Large intestine (tissue), 3 donors: ENCODE measurements around the gene IFITM10. TPM values are rescaled to one million over a fixed set of nuclear protein-coding genes. Genes with fewer than 3 reads are reported as not detected.

ENCODE experiments used
- DNase-seq, 2 donors: peaks; one replicate each; pipeline versions ENCODE4 v3.0.0 to v3.0.0-alpha.2; 2013
- H3K27ac ChIP-seq: one replicate; pipeline ENCODE4 v1.5.1; 2013; ENCODE audit warnings: low read length
- H3K27me3 ChIP-seq: 2 replicates; pipeline ENCODE4 v1.6.1; 2013; ENCODE audit warnings: low read length; ENCODE audit not compliant: control insufficient read depth, insufficient read depth
- H3K36me3 ChIP-seq: 2 replicates; pipeline ENCODE4 v1.6.1; 2013; ENCODE audit warnings: low read length; ENCODE audit not compliant: control insufficient read depth, insufficient read depth
- H3K4me1 ChIP-seq: one replicate; pipeline ENCODE4 v1.6.1; 2013; ENCODE audit warnings: low read length; ENCODE audit not compliant: control insufficient read depth, insufficient read depth
- H3K4me3 ChIP-seq: one replicate; pipeline ENCODE4 v1.5.1; 2013; ENCODE audit warnings: low read length
- H3K9me3 ChIP-seq: one replicate; pipeline ENCODE4 v1.6.1; 2013; ENCODE audit warnings: mild to moderate bottlenecking, low read depth, low read length, moderate library complexity; ENCODE audit not compliant: control insufficient read depth
- WGBS: methylation state at CpG from one replicate; pipeline ENCODE4 v1.1.5; 2013; ENCODE audit warnings: low lambda C conversion rate; ENCODE audit not compliant: insufficient coverage; 5-methylcytosine and 5-hydroxymethylcytosine counted together
- polyA plus RNA-seq: library from polyadenylated mRNA; unstranded; fragments of 120-200 nt; gene quantifications from one replicate; pipeline ENCODE4 v1.2.1, GENCODE V29; 2013

Gene IFITM10
- polyA plus RNA-seq, 1 donor, result 0.67 TPM

GRCh38 chr11:1728931-1729691 lies 21.3 kb downstream of the IFITM10 start:
- DNase-seq, result no peak
- WGBS, result 72% methylated on average over 2 of the region's 25 CpGs

GRCh38 chr11:1728301-1728700 lies 22.1 kb downstream of the IFITM10 start:
- H3K27ac ChIP-seq, result no peak overlapping the region
- H3K9me3 ChIP-seq, result no peaks in the 10 kb centered on the region
- no peaks in the 10 kb centered on the region for H3K4me1 ChIP-seq
- no peaks in the 10 kb centered on the region for H3K36me3 ChIP-seq
- DNase-seq, result no peak
- no peak overlapping the region for H3K4me3 ChIP-seq
- peaks cover 29% of the 10 kb centered on the region for H3K27me3 ChIP-seq
- WGBS, result 61% methylated on average over 2 of the region's 4 CpGs

More at GRCh38 chr11:1728931-1729691, 21.3 kb downstream of the IFITM10 start:
- Histone ChIP-seq H3K36me3 (no peaks in the 10 kb centered on the region), H3K4me1 (no peaks in the 10 kb centered on the region), H3K27ac (no peak overlapping the region), H3K9me3 (no peaks in the 10 kb centered on the region), H3K4me3 (no peak overlapping the region), H3K27me3 (peaks cover 34% of the 10 kb centered on the region)

GRCh38 chr11:1727861-1728260 lies 22.5 kb downstream of the IFITM10 start:
- WGBS, result 100% methylated on average over 1 of the region's 9 CpGs
- Histone ChIP-seq H3K27ac (no peak overlapping the region), H3K9me3 (no peaks in the 10 kb centered on the region), H3K4me3 (no peak overlapping the region), H3K27me3 (peaks cover 28% of the 10 kb centered on the region), H3K36me3 (no peaks in the 10 kb centered on the region), H3K4me1 (no peaks in the 10 kb centered on the region)
- DNase-seq, result no peak

- Histone ChIP-seq H3K4me1 (no peaks in the 10 kb centered on the region), H3K4me3 (no peak overlapping the region), H3K36me3 (no peaks in the 10 kb centered on the region), H3K27ac (no peak overlapping the region), H3K9me3 (no peaks in the 10 kb centered on the region), H3K27me3 (peaks cover 23% of the 10 kb centered on the region)
- DNase-seq, result no peak
- 80% methylated on average over 2 of the region's 11 CpGs for WGBS
Measured at GRCh38 chr11:1727096-1727690, 23.2 kb downstream of the IFITM10 start.

GRCh38 chr11:1719781-1720180 lies 30.6 kb downstream of the IFITM10 start:
- no peak overlapping the region for H3K4me3 ChIP-seq
- no peaks in the 10 kb centered on the region for H3K9me3 ChIP-seq
- H3K27me3 ChIP-seq, result no peaks in the 10 kb centered on the region
- H3K27ac ChIP-seq, result no peak overlapping the region
- H3K4me1 ChIP-seq, result no peaks in the 10 kb centered on the region
- no peak for DNase-seq
- H3K36me3 ChIP-seq, result no peaks in the 10 kb centered on the region
- WGBS, result 79% methylated on average over 5 of the region's 8 CpGs

- Histone ChIP-seq H3K27me3 (no peaks in the 10 kb centered on the region), H3K4me3 (no peak overlapping the region), H3K9me3 (no peaks in the 10 kb centered on the region), H3K36me3 (no peaks in the 10 kb centered on the region), H3K27ac (no peak overlapping the region), H3K4me1 (no peaks in the 10 kb centered on the region)
- WGBS, result 77% methylated on average over 3 of the region's 15 CpGs
- DNase-seq, result no peak
Measured at GRCh38 chr11:1718326-1718725, 32.1 kb downstream of the IFITM10 start.

GRCh38 chr11:1717745-1718144 lies 32.6 kb downstream of the IFITM10 start:
- no peak for DNase-seq
- 80% methylated on average over 1 of the region's 8 CpGs for WGBS
- no peak overlapping the region for H3K27ac ChIP-seq
- H3K9me3 ChIP-seq, result no peaks in the 10 kb centered on the region
- H3K4me1 ChIP-seq, result no peaks in the 10 kb centered on the region
- no peaks in the 10 kb centered on the region for H3K36me3 ChIP-seq
- no peaks in the 10 kb centered on the region for H3K27me3 ChIP-seq
- no peak overlapping the region for H3K4me3 ChIP-seq

GRCh38 chr11:1714908-1715885 lies 35.2 kb downstream of the IFITM10 start:
- Histone ChIP-seq H3K27me3 (peaks cover 3% of the 10 kb centered on the region), H3K9me3 (no peaks in the 10 kb centered on the region), H3K4me3 (no peak overlapping the region), H3K36me3 (no peaks in the 10 kb centered on the region), H3K27ac (no peak overlapping the region), H3K4me1 (no peaks in the 10 kb centered on the region)
- DNase-seq, result no peak
- 80% methylated on average over 3 of the region's 24 CpGs for WGBS

- Histone ChIP-seq H3K27ac (no peak overlapping the region), H3K36me3 (no peaks in the 10 kb centered on the region), H3K4me1 (no peaks in the 10 kb centered on the region), H3K4me3 (no peak overlapping the region), H3K27me3 (peaks cover 16% of the 10 kb centered on the region), H3K9me3 (peaks cover 4% of the 10 kb centered on the region)
- WGBS, result 90% methylated on average over 2 of the region's 10 CpGs
- no peak for DNase-seq
Measured at GRCh38 chr11:1708716-1709115, 41.7 kb downstream of the IFITM10 start.

GRCh38 chr11:1707751-1708150 lies 42.6 kb downstream of the IFITM10 start:
- Histone ChIP-seq H3K27ac (no peak overlapping the region), H3K27me3 (peaks cover 16% of the 10 kb centered on the region), H3K4me3 (no peak overlapping the region), H3K4me1 (no peaks in the 10 kb centered on the region), H3K36me3 (no peaks in the 10 kb centered on the region), H3K9me3 (peaks cover 4% of the 10 kb centered on the region)
- WGBS, result no CpG with 5 or more reads among the region's 4 CpGs
- no peak for DNase-seq
